NCI-H82 treated with DMSO at 0.1 percent for 48 hours (cell line): ENCODE measurements around the gene SPRR1A.
"Not testable (repeated sequence)": the region's sequence is repeated elsewhere in the genome, so short reads cannot be mapped to it uniquely, and the experiment has no call there.

Experiments
- DNase-seq: peaks from one replicate; lab custom pipeline; 2025; ENCODE audit not compliant: unreplicated experiment; lab: John Stamatoyannopoulos, UW

Gene SPRR1A

DNA sequence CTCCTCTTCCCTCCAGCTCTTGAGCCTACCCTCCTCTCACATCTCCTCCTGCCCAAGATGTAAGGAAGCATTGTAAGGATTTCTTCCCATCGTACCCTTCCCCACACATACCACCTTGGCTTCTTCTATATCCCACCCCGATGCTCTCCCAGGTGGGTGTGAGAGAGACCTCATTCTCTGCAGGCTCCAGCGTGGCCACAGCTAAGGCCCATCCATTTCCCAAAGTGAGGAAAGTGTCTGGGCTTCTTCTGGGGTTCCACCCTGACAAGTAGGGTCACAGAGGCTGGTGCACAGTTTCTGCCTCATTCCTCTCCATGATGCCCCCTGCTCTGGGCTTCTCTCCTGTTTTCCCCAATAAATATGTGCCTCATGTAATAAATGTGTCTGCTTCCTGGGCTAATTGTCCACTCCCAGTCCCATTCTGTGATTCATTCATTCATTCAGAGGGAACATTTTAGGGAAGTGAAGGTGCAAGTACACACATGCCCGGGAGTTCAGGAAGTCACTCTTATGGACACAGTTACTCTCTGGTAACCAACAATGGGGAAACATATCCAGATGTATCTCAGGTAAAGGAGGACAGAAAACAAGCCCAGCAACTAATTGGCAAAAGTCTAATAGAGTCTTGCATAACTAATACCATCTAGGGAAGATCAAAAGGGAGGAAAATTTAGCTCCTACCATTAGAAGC, 11.5 kb upstream of the SPRR1A start:
- DNase-seq = no peak

DNA sequence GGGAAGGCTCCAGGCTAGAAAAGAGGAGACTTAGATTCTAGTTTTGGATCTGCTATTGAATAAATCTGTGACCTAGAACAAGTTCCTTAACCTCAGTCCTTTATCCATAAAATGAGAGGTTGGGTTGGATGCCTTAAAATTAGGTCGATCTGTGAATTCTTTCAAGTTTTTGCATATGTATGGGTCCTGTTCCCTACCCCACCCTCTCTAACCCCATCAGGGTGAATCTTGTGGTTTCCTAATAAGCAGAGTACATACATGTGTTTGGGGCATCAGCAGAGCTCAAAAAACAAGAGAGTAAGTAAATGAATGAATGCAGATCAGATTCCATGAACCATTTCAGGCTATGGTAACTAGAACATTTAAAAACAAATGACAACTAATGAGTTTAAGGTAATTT, 7.2 kb upstream of the SPRR1A start:
- DNase-seq = no peak

DNA sequence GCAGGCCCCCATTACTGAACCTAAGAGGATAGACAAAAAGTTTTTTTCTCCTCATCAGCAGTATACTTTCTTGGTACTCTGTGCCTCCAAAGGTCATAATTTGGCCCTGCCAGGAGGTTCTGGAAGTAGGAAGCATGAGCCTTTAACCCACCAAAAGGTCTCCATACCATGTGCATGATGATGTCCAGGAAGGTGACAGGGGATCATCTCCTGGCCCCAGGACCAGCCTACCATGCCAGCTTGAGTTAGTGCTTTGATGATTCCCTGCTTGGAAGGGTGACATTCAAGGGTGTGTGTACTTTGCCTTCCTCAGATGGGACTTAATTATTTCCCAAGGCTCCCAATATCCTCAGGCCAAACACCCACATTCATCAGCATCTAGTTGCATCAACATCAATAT, 6.3 kb upstream of the SPRR1A start:
- DNase-seq = no peak

DNA sequence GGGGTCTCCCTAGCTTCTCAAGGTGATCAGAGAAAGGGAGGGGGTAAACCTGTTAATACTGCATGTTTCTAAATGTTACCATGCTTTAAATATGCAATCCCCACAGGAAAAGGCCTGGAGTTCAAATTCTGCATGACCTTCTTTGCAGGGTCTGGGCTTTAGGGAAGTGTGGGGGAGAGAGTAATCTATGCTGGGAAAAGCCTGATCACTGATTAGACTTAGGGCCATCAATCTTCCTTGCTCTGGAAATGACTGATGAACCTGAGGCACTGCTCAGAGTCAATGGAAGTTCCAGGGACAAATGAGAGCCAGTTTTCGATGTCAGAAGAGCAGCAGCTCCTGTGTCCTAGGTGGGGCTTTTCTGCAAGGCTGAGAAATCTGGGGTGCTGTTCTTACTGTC, 3.2 kb upstream of the SPRR1A start:
- no peak for DNase-seq

DNA sequence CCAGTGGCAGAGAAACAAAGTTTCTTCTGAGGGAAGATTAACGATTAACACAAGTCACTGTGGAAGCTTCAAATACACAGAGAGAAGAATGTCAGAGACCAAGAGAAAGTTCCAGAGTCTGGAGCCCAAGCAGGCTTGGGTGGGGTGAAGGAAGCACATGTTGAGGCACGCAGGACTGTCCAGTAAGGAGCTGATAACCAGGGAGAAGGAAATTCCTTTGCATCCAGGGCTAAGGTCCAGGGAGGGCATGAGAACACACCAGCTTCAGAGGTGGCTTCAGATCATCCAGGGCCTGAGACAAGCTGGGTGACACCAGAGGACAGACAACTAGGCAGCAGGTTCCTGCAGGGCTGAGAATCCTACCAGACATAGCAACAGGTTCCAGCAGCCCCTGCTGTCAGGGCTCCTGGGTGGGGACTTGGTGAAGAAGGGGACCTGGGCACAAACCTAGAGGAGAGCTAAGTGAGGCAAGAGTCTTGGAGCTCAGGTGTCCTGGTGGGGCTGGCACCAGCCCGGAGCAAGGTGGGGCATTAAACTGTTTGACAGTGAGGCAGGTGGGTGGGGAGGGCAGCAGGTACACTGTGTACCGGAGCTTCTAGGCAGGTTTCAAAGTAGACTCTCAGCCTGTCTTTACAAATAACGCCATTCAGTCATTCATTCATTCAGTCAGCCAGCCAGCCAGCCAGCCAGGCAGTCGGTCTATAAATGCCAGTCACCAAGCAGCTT, 2.6 kb upstream of the SPRR1A start:
- DNase-seq = no peak

DNA sequence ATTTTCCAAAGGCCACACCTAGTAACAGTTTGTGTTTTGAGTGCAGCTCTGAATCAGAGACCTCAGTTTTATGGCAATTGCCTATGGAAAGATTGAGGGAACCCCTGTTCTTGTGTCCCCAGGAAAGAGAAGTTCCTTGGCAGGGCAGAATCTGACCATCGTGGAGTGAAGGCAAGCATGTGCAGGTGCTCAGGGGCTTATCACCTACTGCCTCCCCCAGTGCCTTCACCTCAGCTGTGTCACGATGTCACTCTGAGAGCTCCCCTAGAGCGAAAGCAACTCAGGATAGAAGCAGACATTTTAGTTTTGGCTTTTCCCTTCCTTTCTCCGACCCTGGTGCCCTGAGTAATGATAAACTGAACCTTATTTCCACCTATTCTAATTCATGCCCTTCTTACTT, 1.8 kb upstream of the SPRR1A start:
- DNase-seq = no peak

DNA sequence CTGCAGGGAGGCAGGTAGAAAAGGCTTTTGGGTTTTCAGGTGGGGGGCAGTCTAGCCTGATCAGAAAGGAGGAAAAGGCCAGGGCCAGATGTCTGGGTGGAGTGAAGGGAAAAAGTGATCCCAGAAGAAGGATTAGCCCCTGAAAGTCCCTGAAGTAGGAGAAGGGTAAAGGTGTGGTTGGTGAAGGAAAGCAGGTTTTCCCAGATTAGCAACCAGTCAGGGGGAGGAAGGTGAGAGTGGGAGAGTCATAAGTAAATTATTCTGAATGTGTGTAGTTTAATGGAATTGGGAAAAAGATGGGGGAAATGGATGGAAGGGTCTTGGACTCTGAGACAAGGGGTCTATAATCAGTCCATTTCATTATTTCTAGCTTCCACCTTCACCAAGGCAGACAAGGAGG, 647 bp upstream of the SPRR1A start:
- no peak for DNase-seq

DNA sequence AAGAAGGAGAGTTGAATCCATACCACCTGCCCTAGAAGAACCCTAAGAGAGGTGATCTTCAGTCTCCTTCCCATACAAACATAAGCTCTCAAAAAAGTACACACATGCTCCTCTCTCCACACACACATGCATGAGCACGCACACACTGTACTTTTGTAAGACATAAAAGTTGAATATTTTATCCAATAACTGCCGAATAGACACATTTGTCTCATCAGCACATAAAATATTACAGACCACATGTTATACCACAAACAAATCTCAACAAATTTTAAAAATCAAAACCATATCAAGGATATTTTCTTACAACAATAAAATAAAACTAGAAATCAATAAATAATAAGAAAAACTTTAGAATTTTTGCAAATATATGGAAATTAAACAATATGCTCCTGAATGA, 2.7 kb downstream of the SPRR1A start:
- no peak for DNase-seq

DNA sequence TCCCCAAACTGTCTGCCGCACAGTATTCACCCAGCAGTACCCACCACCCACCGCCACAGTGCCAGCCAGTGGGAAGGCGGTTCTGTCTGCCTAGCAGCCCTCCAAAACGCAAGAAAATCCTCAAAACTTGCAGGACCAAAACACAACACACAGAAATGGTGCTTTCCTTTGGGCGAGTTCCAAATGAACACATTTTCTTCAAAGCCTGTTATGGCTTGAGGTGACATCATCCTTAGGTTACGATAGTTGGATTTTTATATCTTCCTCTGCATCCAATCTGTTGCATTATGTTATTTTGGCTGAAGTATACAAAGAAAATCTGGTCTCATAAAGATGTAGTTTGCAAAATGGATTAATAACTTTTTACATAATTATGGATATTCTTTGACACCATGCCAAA, 9.3 kb downstream of the SPRR1A start:
- DNase-seq = no peak

DNA sequence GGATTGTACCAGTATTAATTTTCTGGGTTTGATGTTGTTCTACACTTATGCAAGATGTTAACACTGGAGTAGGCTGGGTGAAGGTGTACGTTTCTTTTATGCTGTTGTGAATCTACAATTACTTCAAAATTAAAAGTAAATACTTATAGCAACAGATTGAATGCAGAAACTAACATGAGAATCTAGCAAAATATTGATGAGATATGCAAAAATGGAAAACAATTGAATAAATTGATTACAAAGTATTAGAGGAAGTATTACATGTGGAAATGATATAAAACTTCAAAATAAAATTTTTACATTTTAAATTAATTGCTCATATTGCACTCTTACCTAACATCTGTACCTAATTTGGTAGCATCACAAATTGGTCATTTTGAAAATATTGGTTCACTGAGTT, 12.0 kb downstream of the SPRR1A start:
- DNase-seq = no peak

DNA sequence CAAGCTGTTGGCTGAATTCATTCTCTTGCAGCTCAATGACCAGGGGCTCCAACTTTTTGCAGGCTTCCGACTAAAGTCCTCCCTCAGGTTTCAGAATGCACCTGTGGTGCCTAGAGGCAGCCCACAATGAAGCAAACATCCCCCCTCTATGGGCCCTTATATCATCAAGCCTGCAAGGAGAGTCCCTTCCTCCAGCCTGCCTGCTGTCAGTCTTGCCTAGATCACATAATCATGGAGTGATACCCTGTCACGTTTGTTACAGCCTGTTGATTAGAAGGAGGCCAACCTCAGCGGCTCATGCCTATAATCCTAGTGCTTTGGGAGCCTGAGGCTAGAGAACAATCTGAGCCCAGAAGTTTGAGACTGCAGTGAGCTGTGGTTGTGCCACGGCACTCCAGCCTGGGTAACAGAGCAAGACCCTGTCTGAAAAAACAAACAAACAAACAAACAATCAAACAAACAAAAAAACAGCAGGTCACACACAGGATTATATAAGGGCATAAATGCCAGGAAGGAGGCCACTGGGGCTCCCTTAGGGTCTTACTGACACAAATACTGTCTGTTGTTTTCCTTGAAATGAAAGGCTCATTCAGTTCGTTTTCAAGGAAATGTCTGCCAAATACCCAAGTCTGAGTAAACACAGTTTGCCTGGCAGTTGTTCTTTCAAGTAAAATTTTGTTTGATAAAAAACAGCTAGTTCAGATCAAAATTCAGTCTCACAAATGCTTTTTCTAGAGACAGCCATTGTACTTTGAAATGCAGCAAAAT, 12.9 kb downstream of the SPRR1A start:
- DNase-seq = peak; percentile 19

DNA sequence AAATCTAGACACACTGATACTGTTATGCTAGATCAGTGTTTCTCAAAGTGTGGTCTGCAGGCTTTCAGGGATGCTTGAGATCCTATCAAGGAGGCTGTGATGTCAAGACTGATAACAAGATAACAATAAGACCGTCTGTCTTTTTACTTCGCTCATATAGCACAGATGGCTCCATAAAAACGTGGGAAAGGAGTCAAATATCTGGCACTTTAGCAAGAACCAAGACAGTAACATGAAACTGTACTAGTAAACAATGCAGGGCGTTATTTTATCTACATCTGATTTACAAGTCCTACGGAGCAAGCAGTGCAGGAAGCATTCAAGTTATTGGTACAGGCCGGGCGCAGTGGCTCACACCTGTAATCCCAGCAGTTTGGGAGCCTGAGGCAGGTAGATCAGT, 14.0 kb downstream of the SPRR1A start:
- DNase-seq = no peak

DNA sequence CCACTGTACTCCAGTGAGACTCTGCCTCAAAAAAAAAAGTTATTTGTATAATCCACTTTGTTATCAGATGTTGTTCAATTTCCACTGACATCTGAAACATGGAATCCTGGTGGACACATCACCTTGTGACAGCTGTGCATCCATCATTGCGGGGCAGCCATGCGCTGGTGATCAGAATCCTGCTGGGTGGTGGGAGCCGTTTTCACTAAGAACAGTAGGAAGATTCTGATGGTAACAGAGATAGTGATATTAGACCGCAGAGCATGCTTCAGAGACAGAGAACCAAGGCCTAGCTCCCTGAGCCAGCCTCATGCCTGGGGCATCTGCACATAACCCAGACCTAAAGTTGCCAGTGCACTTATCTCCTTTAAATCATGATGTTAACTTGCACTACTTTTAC, 14.6 kb downstream of the SPRR1A start:
- DNase-seq = no peak

DNA sequence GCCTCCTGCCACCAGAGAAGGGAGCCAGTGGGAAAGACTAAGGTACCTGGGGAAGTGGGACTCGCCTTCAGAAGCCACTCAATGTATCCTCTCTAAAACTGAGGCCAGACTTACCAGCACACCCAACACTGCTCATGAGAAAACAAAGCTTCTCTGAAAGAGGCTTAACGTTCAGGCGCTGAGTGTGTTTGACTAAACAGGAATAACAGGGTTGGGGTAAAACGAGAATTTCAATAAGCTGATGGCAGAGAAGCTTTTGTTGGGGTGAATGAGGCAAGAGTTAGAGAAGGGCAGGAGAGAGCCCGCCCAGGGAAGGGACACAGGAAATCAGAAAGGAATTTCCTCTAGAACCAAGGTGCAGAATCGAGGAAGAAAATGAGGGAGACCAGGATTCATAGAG, 15.9 kb downstream of the SPRR1A start:
- DNase-seq = no peak

DNA sequence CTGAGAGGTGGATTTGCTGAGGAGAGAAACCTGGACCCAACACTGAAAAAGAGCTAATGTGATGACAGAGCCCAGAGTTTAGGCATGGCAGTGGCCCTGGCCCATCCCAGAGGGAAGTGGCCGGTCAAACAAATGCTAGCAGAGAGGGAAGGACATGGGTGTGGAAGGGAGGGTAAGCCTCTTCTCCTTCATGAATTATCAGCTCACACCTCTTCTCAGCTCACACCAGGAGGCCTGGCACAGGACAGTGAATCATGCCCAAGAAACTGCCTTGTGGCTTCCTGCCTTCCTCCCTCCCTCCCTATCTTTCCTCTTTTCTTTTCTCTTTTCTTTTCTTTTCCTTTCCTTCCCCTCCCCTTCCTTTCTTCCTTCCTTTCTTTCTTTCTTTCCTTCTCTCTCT, 16.4 kb downstream of the SPRR1A start:
- no peak for DNase-seq

DNA sequence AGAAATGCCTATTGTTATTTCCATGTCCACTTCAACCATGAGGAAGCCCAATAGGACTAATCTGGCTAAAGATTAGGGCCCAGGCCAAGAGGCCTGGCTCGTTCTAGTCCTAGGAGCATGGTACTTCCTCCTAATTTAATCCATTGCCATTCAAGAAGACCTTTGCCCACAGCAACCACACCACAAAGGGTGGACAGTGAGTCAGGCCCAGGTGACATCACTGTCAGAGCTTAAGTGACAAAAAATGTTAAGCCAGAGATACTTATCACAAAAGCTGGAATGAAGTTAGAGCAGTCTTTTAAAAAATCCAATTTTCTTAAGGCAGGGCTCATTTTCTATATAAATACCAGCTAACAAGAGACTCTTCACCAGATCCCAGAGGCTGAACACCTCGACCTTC, 17.5 kb downstream of the SPRR1A start, which contains the start of gene SPRR3:
SPRR3 (plus strand) TSS at position 368 of the 400 bp plus-strand sequence. CDS start 1,272 bp downstream, outside the sequence.
- DNase-seq = no peak

DNA sequence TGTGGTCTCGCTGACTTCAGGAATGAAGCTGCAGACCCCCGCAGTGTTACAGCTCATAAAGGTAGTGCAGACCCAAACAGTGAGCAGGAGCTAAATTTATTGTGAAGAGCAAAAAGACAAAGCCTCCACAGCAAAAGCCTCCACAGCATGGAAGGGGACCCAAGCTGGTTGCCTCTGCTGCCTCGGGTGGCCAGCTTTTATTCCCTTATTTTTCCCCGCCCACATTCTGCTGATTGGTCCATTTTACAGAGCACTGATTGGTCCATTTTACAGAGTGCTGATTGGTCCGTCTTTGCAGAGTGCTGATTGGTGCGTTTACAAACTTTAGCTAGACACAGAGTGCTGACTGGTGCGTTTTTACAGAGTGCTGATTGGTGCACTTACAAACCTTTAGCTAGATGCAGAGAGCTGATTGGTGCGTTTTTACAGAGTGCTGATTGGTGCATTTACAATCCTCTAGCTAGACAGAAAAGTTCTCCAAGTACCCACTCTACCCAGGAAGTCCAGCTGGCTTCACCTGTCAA, 27.4 kb downstream of the SPRR1A start:
- DNase-seq = not testable (repeated sequence)

DNA sequence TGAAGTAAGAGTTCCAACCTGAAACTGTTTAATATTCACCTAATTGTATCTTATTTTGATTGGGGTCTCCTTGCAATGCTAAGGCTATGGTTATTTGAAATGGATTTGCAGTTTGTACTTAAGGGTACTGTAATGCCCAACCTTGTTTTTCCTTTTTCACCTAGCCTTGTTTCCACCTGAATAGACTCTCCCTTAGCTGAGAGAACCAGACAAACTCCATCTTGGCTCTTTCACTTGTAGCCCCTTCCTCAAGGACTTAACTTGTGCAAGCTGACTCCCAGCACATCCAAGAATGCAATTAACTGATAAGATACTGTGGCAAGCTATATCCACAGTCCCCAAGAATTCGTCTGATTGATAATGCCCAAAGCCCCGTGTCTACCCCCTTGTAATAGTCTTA, 37.9 kb downstream of the SPRR1A start:
- DNase-seq = not testable (repeated sequence)

DNA sequence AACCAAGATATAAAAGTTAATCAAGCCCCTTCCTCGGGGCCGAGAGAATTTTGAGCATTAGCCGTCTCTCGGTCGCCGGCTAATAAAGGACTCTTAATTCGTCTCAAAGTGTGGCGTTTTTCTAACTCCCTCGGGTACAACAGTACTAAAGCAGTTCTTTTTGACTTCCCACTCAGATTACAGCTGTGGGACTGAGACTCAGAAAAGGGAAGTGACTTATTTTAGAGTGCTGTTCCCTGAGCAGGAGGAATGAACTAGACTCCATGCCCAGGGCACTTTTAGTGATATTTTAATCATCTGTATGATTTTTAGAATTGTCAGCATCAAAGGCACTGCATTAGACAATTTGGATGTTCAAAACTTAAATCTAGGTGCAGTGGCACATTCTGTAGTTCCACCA, 38.5 kb downstream of the SPRR1A start:
- not testable (repeated sequence) for DNase-seq

DNA sequence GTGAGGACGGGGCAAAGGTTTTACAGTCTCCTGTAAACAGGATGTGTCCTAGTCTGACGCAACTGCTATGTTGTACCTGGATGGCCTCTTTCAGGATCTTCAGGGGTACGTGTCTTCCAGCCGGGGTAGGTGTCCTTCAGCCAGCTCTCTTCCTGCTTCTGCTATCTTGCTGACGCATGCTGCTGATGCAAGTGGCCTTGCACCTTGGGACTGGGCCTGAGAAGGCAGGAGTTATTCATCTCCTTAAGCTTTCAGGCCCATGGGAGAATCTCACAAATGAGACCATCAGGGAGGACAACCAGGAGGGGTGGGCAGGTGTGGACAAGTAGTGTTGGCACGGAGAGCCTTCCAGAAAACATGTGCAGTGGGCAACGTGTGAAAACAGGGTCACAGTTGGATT, 39.2 kb downstream of the SPRR1A start:
- DNase-seq = no peak

DNA sequence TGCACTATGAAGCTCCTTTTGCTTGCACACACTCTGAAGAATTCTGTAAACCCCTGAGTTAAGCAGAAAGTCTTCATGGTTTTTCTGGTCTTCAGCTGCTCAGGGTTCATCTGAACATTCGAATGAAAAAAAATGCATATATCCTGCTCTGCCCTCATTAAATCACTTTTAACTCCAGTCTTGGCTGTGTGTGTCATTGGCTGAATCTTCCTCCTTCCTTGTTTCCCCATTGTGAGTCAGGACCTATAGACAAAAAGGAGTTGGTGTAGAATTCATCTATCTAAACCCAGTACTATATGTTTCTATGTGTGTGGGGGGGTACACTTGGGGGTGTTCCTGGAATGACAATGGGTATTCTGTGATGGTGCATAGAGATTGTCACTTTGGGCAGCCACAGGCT, 40.5 kb downstream of the SPRR1A start:
- DNase-seq = no peak

DNA sequence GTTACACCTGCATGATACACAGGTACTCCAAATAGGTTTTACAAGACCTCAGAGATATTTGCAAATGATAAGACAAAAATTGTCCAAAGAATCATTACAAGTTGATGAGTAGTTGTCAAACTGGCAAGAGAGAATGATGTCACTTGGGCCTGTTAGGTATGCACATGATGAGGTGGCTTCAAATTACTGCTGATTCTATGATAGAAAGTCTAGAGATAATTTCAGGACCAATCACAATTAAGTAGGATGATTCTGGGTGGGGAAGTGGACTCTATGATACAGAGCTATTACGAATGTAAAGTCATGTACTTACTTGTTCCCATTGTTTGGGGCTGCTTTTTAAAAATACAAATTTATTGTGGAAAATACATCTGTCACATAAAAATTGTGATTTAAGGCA, 41.9 kb downstream of the SPRR1A start:
- no peak for DNase-seq
